Neutrophil (primary cell): Measurements from ENCODE around the gene TBC1D17.

ENCODE experiments used
- H3K27ac ChIP-seq: fragments of 200-600 bp; sonication (generic); 2 replicates; pipeline ENCODE4 v1.5.1; 2016; ENCODE audit warnings: mild to moderate bottlenecking, moderate library complexity
- H3K27me3 ChIP-seq: fragments of 200-600 bp; sonication (generic); 2 replicates; pipeline ENCODE4 v1.6.0; 2016; ENCODE audit warnings: mild to moderate bottlenecking
- H3K36me3 ChIP-seq: fragments of 200-600 bp; sonication (generic); 2 replicates; pipeline ENCODE4 v1.5.1; 2017
- H3K4me1 ChIP-seq, 2 experiments: fragments of 200-600 bp in 1 of 2; sonication (generic) in 1 of 2; 1 replicate in 1 of 2; 2 replicates in 1 of 2; pipeline versions ENCODE4 v1.5.1 to v1.6.1; 2013 to 2016; ENCODE audit warnings: low read depth in 1 of 2, low read length in 1 of 2, mild to moderate bottlenecking in 1 of 2, moderate library complexity in 1 of 2; ENCODE audit not compliant: control insufficient read depth in 1 of 2, insufficient read depth in 1 of 2
- H3K4me3 ChIP-seq, 2 experiments: fragments of 200-600 bp in 1 of 2; sonication (generic) in 1 of 2; 1 replicate in 1 of 2; 2 replicates in 1 of 2; pipeline ENCODE4 v1.5.1; 2013 to 2016; ENCODE audit warnings: low read depth in 1 of 2, low read length in 1 of 2, mild to moderate bottlenecking in 1 of 2, moderate library complexity in 1 of 2
- H3K9me3 ChIP-seq: fragments of 200-600 bp; sonication (generic); 2 replicates; pipeline ENCODE4 v1.5.1; 2016
- TF ChIP-seq, protein P1 (sequence below): fragments of 200-600 bp; sonication (generic); IDR thresholded peaks from 2 replicates; pipeline ENCODE4 v1.5.1; 2016; ENCODE audit warnings: antibody characterized with exemption

The TBC1D17 gene

DNA sequence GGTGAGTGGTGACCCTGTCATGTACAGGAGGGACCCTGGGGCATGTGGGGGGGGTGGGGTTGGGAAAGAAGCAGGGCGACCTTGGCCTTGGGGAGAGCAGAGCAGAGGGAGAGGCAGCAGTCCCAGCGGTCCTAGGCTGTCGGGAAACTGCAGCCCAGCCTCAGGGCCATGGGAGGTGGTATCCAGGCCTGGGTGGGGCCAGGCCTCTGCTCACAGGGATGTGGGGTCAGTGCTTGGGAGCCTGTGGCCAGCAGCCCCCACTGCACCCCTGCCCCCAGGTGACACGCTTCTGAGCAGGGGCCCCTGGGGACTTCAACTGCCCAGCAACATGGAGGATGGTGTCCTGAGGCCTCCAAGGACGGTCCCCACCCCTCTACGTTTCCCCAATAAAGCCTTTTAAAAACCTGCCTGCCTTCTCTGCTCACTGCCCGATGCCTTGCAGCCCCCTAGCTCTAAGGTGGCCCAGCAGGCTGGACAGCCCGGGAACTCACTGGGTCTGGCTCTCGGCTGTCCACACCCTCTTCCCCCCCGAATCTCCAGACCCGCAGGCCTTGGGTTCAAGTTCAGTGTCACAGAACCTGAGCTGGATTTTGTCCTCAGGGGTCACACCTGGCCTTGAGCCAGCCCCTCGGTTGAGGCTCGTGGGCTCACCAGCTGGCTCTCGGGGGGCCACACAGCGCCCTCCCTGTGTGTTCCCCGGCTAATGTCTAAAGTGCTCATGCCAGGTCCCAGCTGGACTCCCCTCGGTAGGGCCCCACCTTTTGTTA, 17.0 kb upstream of the TBC1D17 start:
- H3K27me3 ChIP-seq = no peaks in the 10 kb centered on the region
- no peaks in the 10 kb centered on the region for H3K9me3 ChIP-seq
- TF ChIP-seq, protein P1, sequence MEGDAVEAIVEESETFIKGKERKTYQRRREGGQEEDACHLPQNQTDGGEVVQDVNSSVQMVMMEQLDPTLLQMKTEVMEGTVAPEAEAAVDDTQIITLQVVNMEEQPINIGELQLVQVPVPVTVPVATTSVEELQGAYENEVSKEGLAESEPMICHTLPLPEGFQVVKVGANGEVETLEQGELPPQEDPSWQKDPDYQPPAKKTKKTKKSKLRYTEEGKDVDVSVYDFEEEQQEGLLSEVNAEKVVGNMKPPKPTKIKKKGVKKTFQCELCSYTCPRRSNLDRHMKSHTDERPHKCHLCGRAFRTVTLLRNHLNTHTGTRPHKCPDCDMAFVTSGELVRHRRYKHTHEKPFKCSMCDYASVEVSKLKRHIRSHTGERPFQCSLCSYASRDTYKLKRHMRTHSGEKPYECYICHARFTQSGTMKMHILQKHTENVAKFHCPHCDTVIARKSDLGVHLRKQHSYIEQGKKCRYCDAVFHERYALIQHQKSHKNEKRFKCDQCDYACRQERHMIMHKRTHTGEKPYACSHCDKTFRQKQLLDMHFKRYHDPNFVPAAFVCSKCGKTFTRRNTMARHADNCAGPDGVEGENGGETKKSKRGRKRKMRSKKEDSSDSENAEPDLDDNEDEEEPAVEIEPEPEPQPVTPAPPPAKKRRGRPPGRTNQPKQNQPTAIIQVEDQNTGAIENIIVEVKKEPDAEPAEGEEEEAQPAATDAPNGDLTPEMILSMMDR = no peak
- H3K36me3 ChIP-seq = peaks cover 89% of the 10 kb centered on the region
- no peak overlapping the region for H3K4me3 ChIP-seq
- H3K27ac ChIP-seq = no peak overlapping the region
- H3K4me1 ChIP-seq = peaks cover 8 to 12% of the 10 kb centered on the region in 2 experiments

DNA sequence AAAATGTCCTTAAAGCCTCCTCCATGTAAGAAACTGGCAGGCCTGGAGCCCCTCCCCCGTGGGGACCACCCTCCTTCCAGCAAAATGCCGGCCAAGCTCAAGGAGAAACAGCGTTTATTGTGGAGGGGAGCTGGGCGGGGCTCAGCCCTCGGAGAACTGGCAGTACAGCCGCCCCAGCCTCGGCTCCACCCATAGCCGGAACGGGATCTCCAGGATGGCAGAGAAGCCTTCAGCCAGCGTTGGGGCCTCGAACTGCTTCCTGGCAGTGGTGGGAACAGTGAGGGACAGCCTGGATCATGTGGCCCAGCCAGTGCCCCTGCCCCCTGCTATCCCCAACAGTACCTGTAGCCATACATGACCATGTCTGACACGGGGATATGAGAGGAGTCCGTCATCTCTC, 16.4 kb upstream of the TBC1D17 start:
- TF ChIP-seq, protein P1 = no peak
- Histone ChIP-seq H3K36me3 (peaks cover 87% of the 10 kb centered on the region), H3K9me3 (no peaks in the 10 kb centered on the region), H3K27me3 (no peaks in the 10 kb centered on the region), H3K4me3 (no peak overlapping the region), H3K27ac (no peak overlapping the region), H3K4me1 (peaks cover 14 to 18% of the 10 kb centered on the region in 2 experiments)

DNA sequence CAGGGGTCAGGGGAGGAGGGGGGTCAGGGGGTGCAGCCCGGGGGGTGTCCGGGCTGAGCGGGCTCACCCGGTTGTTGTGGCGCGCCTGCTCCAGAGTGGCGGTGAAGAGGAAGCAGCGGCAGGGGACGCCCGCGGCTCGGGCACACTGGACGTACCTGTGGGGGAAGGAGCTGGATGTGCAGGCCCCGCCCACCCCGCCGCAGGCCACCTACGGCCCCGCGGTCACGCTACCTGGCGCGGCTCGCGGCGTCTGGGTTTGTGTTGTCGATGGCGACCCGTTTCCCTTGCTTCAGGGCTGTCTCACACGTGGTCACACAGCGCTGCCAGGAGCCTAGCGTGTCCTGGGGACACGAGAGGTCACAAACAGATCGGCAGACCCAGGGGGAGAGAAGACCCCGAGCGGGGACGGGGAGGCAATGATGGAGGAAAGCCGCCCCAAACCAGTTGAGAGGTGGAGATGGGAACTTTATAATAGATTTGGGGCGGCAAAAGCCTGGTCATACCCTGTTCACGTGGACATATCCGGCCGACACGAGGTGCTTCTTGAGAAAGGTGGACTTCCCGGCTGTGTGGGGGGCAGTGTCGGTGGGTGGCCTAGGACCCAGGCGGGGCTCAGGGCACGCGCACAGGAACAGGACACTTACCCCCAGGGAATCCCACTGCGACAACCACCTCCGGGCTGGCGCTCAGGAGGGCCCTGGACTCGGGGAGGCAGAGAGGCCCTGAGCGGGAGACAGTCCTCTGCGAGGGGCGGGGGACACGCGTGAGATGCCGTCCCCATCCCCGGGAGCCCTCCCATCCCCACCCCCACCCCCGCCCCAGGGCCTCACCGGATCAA, 15.7 kb upstream of the TBC1D17 start:
- TF ChIP-seq, protein P1 = no peak
- Histone ChIP-seq H3K4me3 (no peak overlapping the region), H3K36me3 (peaks cover 80% of the 10 kb centered on the region), H3K27ac (no peak overlapping the region), H3K9me3 (no peaks in the 10 kb centered on the region), H3K27me3 (no peaks in the 10 kb centered on the region), H3K4me1 (peaks cover 21 to 25% of the 10 kb centered on the region in 2 experiments)

DNA sequence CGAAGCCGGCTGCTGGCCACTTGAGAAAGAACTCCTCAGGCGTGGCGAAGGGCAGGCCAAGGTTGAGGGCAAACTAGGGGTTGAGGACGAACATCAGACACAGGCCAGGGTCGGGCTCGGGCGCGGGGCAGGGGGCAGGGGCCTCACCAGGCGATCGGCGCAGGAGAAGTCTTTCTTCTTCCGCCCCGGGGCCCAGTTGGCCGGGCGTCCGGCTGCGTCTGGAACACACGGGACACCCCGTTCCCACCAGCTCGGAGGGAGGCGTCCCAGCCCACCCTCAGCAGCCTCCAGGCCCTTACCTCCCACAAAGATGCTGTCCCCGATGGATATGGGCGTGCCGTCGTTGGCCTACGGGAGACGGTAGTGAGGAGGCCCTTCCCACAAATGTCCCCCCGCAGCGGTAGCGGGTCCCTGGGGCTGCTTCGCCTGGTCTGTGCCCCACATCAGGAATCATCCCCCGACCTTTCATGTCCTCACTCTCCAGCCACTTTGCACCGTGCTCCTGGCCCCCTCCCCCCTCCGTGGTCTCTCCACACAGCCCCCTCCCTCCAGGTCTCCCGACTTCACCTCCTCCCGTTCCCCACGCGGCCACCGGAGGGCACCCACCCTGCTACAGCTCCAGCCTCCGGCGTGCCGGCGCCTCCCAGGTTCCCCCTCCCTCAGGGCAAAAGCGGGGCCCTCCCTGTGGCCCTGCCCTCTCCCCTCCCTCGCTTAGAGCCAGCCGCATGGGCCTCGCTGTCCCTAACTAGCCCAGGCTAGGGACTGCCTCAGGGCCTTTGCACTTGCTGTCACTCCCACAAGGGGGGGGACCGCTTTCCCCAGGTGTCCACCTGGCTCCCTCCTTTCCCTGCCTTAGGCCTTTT, 14.9 kb upstream of the TBC1D17 start:
- Histone ChIP-seq H3K9me3 (no peaks in the 10 kb centered on the region), H3K4me3 (no peak overlapping the region), H3K4me1 (peaks cover 26 to 27% of the 10 kb centered on the region in 2 experiments), H3K27me3 (no peaks in the 10 kb centered on the region), H3K27ac (no peak overlapping the region), H3K36me3 (peaks cover 72% of the 10 kb centered on the region)
- TF ChIP-seq, protein P1 = no peak

DNA sequence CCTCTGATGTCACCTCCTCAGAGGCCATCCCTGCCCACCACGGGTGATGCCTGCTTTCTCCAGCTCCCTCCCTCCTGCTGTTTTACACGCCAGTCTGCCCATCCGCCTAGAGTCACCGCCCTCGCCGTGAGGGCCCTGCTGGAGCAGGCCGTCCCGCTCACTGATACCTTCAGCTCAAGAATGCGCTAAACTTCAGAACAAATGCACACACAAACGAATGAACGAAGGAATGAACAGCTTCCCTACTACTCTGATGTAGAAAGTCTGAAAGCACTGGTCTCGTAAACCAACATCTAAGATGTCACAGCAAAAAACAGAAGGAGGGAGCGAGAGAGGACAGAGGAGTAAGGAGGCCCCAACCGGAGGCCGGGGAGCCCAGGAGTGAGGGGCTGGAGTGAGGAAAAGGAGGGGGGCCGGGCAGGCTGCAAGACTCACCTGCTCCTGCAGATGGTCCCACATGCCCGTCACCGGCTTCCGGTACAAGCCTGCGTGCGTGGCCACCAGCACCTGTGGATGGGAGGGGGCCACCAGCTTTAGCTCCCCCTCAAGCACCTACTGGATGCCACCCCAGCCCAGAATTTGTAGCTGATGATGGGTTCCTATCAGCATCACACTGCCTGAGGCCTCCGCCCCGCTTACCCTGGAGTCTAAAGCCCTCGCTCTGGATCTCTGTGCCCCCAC, 14.1 kb upstream of the TBC1D17 start:
- Histone ChIP-seq H3K36me3 (peaks cover 64% of the 10 kb centered on the region), H3K27me3 (no peaks in the 10 kb centered on the region)

More for the DNA sequence above, 14.1 kb upstream of the TBC1D17 start:
- H3K4me3 ChIP-seq = no peak overlapping the region
- TF ChIP-seq, protein P1 = no peak
- no peaks in the 10 kb centered on the region for H3K9me3 ChIP-seq
- peaks cover 31 to 33% of the 10 kb centered on the region in 2 experiments for H3K4me1 ChIP-seq
- no peak overlapping the region for H3K27ac ChIP-seq
